Thoracic aorta (tissue), 2 donors: ENCODE data around the gene ASIP. TPM values are rescaled to one million over a fixed set of nuclear protein-coding genes. Genes with fewer than 3 reads are reported as not detected.
"Not testable (repeated sequence)": the region's sequence is repeated elsewhere in the genome, so short reads cannot be mapped to it uniquely, and the experiment has no call there.

Source experiments
- ATAC-seq: fragments of 150-250 bp; one replicate; pipeline ENCODE4 v1.8.0; 2017; ENCODE audit warnings: low read depth; ENCODE audit not compliant: insufficient number of reproducible peaks, low FRiP score
- DNase-seq: peaks from one replicate; pipeline ENCODE4 v3.0.0-alpha.2; 2020; ENCODE audit warnings: low spot score
- H3K27ac ChIP-seq, 2 donors: fragments of 200-600 bp; sonication (generic); 1 replicate in 1 of 2; 2 replicates in 1 of 2; pipeline ENCODE4 v1.5.1; 2016; ENCODE audit warnings: mild to moderate bottlenecking in 2 of 2, moderate library complexity in 2 of 2
- H3K27me3 ChIP-seq: fragments of 200-600 bp; sonication (generic); replicated peaks from 2 replicates; pipeline ENCODE4 v1.6.0; 2016; ENCODE audit warnings: mild to moderate bottlenecking; ENCODE audit not compliant: insufficient read depth
- H3K36me3 ChIP-seq: fragments of 200-600 bp; sonication (generic); one replicate; pipeline ENCODE4 v1.5.1; 2016
- H3K4me1 ChIP-seq, 2 donors: fragments of 200-600 bp; sonication (generic); 1 replicate in 1 of 2; 2 replicates in 1 of 2; pipeline versions ENCODE4 v1.5.1 to v1.6.0; 2016; ENCODE audit warnings: low read depth in 2 of 2, mild to moderate bottlenecking in 1 of 2; ENCODE audit not compliant: control insufficient read depth in 1 of 2
- H3K4me3 ChIP-seq: fragments of 200-600 bp; sonication (generic); 2 replicates; pipeline ENCODE4 v1.5.1; 2016; ENCODE audit warnings: mild to moderate bottlenecking
- H3K9me3 ChIP-seq: fragments of 200-600 bp; sonication (generic); 2 replicates; pipeline ENCODE4 v1.5.1; 2016
- CTCF ChIP-seq: fragments of 200-600 bp; sonication (generic); IDR thresholded peaks from one replicate; pipeline ENCODE4 v1.5.1; 2019; ENCODE audit warnings: antibody characterized with exemption
- total RNA-seq, 2 donors: library from RNA; depleted of rRNA; stranded (reverse); fragments of >200 nt; gene quantifications; one replicate each; pipeline versions ENCODE4 v1.1.0 to v1.2.3, GENCODE V29; 2016

The ASIP gene
- total RNA-seq, 2 donors from 2014 or later: not detected

GRCh38 chr20:34233687-34234086, 7.5 kb upstream of the ASIP start:
- Histone ChIP-seq H3K4me3 (no peak overlapping the region), H3K4me1 (no peaks in the 10 kb centered on the region), H3K36me3 (no peaks in the 10 kb centered on the region), H3K27me3 (no peaks in the 10 kb centered on the region), H3K9me3 (peaks cover 8% of the 10 kb centered on the region), H3K27ac (no peak overlapping the region)
- ATAC-seq (no peak), DNase-seq (no peak)
- TF ChIP-seq CTCF: no peak

GRCh38 chr20:34235875-34236274, 5.3 kb upstream of the ASIP start:
- no peak for DNase-seq
- no peaks in the 10 kb centered on the region for H3K4me1 ChIP-seq

GRCh38 chr20:34237942-34238341, 3.3 kb upstream of the ASIP start:
- TF ChIP-seq CTCF: no peak

More at GRCh38 chr20:34235875-34236274, 5.3 kb upstream of the ASIP start:
- H3K27ac ChIP-seq: no peak overlapping the region
- no peak for TF ChIP-seq CTCF
- peaks cover 8% of the 10 kb centered on the region for H3K9me3 ChIP-seq
- no peaks in the 10 kb centered on the region for H3K36me3 ChIP-seq
- H3K27me3 ChIP-seq: no peaks in the 10 kb centered on the region
- no peak overlapping the region for H3K4me3 ChIP-seq
- ATAC-seq: no peak

GRCh38 chr20:34240121-34240520, 1.1 kb upstream of the ASIP start:
- ATAC-seq: no peak
- Histone ChIP-seq H3K36me3 (no peaks in the 10 kb centered on the region), H3K9me3 (peaks cover 8% of the 10 kb centered on the region), H3K4me3 (no peak overlapping the region), H3K4me1 (no peaks in the 10 kb centered on the region), H3K27me3 (no peaks in the 10 kb centered on the region), H3K27ac (no peak overlapping the region)
- DNase-seq: no peak
- no peak for TF ChIP-seq CTCF

More at GRCh38 chr20:34237942-34238341, 3.3 kb upstream of the ASIP start:
- DNase-seq (no peak), ATAC-seq (no peak)
- H3K4me1 ChIP-seq: no peaks in the 10 kb centered on the region
- no peak overlapping the region for H3K4me3 ChIP-seq
- peaks cover 8% of the 10 kb centered on the region for H3K9me3 ChIP-seq
- no peaks in the 10 kb centered on the region for H3K27me3 ChIP-seq
- H3K27ac ChIP-seq: no peak overlapping the region
- no peaks in the 10 kb centered on the region for H3K36me3 ChIP-seq

GRCh38 chr20:34242015-34242414, 792 bp downstream of the ASIP start:
- H3K27me3 ChIP-seq, H3K4me1 ChIP-seq, H3K4me3 ChIP-seq, H3K9me3 ChIP-seq, H3K36me3 ChIP-seq, ATAC-seq, DNase-seq, H3K27ac ChIP-seq: not testable (repeated sequence)

- ATAC-seq (no peak), DNase-seq (no peak)
- Histone ChIP-seq H3K27me3 (no peaks in the 10 kb centered on the region), H3K4me1 (no peaks in the 10 kb centered on the region), H3K4me3 (no peak overlapping the region), H3K36me3 (no peaks in the 10 kb centered on the region), H3K9me3 (peaks cover 7% of the 10 kb centered on the region), H3K27ac (no peak overlapping the region)
- no peak for TF ChIP-seq CTCF
These were observed 1.7 kb downstream of the ASIP start for GRCh38 chr20:34242879-34243278.
